Body of pancreas (tissue), 4 donors: Measurements from ENCODE around the gene CEBPA. TPM values are rescaled to one million over a fixed set of nuclear protein-coding genes. Genes with fewer than 3 reads are reported as not detected.

Experiments
- ATAC-seq: fragments of 150-250 bp; one replicate; pipeline ENCODE4 v1.9.1; 2016
- DNase-seq, 4 donors: peaks; one replicate each; pipeline ENCODE4 v3.0.0-alpha.2; 2019
- H3K27ac ChIP-seq, 4 donors: fragments of 200-600 bp; sonication (generic); 1 replicate in 3 of 4; 2 replicates in 1 of 4; pipeline versions ENCODE4 v1.5.1 to v1.6.1; 2016 to 2019; ENCODE audit warnings: mild to moderate bottlenecking in 1 of 4, mixed read lengths in 1 of 4, moderate library complexity in 1 of 4
- H3K27me3 ChIP-seq, 2 donors: fragments of 200-600 bp; sonication (generic); one replicate each; pipeline ENCODE4 v1.6.0; 2016; ENCODE audit warnings: mild to moderate bottlenecking in 1 of 2
- H3K36me3 ChIP-seq, 2 donors: fragments of 200-600 bp; sonication (generic); replicated peaks in 1 of 2; 2 replicates each; pipeline ENCODE4 v1.5.1; 2016; ENCODE audit warnings: low read depth in 2 of 2; ENCODE audit not compliant: insufficient read depth in 1 of 2
- H3K4me1 ChIP-seq: fragments of 200-600 bp; sonication (generic); one replicate; pipeline ENCODE4 v1.6.0; 2016
- H3K4me3 ChIP-seq, 2 donors: fragments of 200-600 bp; sonication (generic); 1 replicate in 1 of 2; 2 replicates in 1 of 2; pipeline ENCODE4 v1.5.1; 2016 to 2019
- H3K9me3 ChIP-seq, 3 donors: fragments of 200-600 bp; sonication (generic); 1 replicate in 2 of 3; 2 replicates in 1 of 3; pipeline ENCODE4 v1.5.1; 2016
- POLR2A ChIP-seq, 3 donors: fragments of 450-650 bp; IDR thresholded peaks; one replicate each; pipeline ENCODE4 v1.6.1; 2016; ENCODE audit warnings: antibody characterized with exemption in 3 of 3, mild to moderate bottlenecking in 2 of 3
- whole genome bisulfite sequencing, 2 donors: methylation state at CpG; one replicate each; pipeline ENCODE4 v1.1.5; 2017; 5-methylcytosine and 5-hydroxymethylcytosine counted together
- intact Hi-C: fragments of 100-400 bp; cut with DNase I; formaldehyde crosslinking; loops from one replicate; pipeline ENCODE4 v1.15.1; 2023
- total RNA-seq, 2 donors: library from RNA; depleted of rRNA; stranded (reverse); fragments of >200 nt; gene quantifications; one replicate each; pipeline ENCODE4 v1.1.0, GENCODE V29; 2016
- TF ChIP-seq, protein P1 (sequence below), 7 experiments: fragments of 450-650 bp in 4 of 7; fragments of 200-600 bp in 3 of 7; sonication (generic) in 3 of 7; IDR thresholded peaks; one replicate each; pipeline ENCODE4 v1.5.1; 2016 to 2019; ENCODE audit warnings: antibody characterized with exemption in 7 of 7

Gene CEBPA
- total RNA-seq, 2 donors from 2014 or later, result 12.5 to 73.2 TPM

DNA sequence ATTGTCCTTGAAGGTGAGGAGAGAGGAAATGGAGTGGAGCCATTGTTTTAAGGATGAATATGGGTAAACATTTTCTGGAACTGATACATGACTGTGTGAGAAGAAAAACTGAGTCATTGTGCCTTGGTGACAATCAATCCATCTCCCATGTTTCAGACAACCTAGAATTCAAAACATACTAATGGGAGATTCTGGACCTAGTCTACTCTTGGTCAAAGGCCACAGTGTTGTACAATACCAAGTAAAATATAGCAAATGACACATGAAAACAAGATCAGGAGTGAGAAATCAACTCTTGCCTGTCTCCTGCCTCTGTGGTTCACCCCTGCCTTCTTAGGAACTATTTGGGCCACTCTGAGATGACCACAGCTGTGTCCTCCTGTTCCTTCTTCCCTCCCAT lies 13.1 kb downstream of the CEBPA start:
- Histone ChIP-seq H3K4me1 (peaks cover 38% of the 10 kb centered on the region), H3K9me3 (no peaks in the 10 kb centered on the region), H3K36me3 (no peaks in the 10 kb centered on the region), H3K27ac (no peak overlapping the region), H3K4me3 (no peak overlapping the region), H3K27me3 (no peaks in the 10 kb centered on the region)
- TF ChIP-seq POLR2A (IDR thresholded peaks at IDR 0.05), result no peak
- TF ChIP-seq, protein P1, sequence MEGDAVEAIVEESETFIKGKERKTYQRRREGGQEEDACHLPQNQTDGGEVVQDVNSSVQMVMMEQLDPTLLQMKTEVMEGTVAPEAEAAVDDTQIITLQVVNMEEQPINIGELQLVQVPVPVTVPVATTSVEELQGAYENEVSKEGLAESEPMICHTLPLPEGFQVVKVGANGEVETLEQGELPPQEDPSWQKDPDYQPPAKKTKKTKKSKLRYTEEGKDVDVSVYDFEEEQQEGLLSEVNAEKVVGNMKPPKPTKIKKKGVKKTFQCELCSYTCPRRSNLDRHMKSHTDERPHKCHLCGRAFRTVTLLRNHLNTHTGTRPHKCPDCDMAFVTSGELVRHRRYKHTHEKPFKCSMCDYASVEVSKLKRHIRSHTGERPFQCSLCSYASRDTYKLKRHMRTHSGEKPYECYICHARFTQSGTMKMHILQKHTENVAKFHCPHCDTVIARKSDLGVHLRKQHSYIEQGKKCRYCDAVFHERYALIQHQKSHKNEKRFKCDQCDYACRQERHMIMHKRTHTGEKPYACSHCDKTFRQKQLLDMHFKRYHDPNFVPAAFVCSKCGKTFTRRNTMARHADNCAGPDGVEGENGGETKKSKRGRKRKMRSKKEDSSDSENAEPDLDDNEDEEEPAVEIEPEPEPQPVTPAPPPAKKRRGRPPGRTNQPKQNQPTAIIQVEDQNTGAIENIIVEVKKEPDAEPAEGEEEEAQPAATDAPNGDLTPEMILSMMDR (IDR thresholded peaks at IDR 0.05), result no peak
- intact Hi-C loops, result no loop called here
- DNase-seq, result no peak
- ATAC-seq, result no peak

DNA sequence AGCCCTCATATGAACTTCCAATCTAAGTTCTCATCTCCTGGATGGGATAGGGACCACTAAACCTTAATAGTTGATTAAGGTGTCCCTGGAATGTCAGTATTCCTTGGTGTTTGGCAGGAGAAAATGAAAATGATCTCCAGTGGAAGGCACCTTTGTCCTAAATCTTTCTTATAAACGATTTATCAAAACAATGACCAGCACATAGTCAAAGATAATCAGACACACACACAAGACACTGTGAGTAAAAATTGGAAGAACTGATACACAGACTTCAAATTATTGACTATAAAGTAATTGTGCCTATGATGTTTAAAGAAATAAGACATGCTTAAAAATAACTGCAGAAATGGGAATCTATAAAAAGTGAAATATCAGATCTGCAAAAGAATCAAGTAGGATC lies 13.7 kb downstream of the CEBPA start:
- ATAC-seq (no peak), DNase-seq (no peak)
- H3K27me3 ChIP-seq, result no peaks in the 10 kb centered on the region
- H3K4me3 ChIP-seq, result no peak overlapping the region
- H3K4me1 ChIP-seq, result peaks cover 32% of the 10 kb centered on the region
- 71 to 74% methylated on average over 1 of the region's 1 CpG for WGBS, 2 donors
- no peaks in the 10 kb centered on the region for H3K9me3 ChIP-seq
- H3K27ac ChIP-seq, result no peak overlapping the region
- TF ChIP-seq, protein P1 (IDR thresholded peaks at IDR 0.05), result no peak
- TF ChIP-seq POLR2A (IDR thresholded peaks at IDR 0.05), result no peak
- no peaks in the 10 kb centered on the region for H3K36me3 ChIP-seq
- intact Hi-C loops, result no loop called here

DNA sequence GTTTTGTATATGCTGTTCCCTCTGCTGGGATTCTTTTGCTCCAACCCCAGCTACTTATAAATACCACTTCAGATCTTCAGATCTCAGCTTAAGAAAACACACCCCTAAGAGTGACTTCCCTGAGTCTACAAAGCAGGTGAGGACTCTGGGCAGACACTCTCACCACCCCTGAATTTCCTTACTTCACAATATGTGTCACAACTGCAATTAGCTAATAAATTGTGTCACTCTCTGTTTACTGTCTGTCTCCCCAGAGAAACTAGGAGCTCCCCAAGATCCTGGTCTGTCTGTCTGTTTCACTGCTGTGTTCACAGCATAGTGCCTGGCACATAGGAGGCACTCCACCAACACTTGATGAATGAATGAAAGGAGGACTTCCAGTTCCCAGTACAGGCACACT lies 14.4 kb downstream of the CEBPA start:
- no peak for ATAC-seq
- Histone ChIP-seq H3K9me3 (no peaks in the 10 kb centered on the region), H3K27me3 (no peaks in the 10 kb centered on the region), H3K27ac (no peak overlapping the region), H3K36me3 (no peaks in the 10 kb centered on the region), H3K4me3 (no peak overlapping the region), H3K4me1 (peaks cover 25% of the 10 kb centered on the region)
- DNase-seq, result no peak
- no peak for TF ChIP-seq POLR2A (IDR thresholded peaks at IDR 0.05)
- TF ChIP-seq, protein P1 (IDR thresholded peaks at IDR 0.05), result no peak
- intact Hi-C loops, result no loop called here

DNA sequence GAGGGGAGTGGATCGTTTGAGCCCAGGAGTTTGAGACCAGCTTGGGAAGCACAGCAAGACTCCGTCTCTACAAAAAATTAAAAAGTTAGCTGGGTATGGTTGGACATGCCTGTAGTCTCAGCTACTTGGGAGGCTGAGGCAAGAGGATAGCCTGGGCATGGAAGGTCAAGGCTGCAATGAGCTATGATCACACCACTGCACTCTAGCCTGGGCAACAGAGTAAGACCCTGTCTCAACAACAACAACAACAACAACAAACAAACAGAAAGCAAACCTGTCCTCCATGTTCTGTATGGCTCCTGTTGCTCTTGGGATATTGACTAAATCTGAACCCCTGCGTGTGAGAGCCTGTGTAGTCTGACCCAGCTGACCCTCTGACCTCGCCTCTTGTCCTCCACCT lies 14.9 kb downstream of the CEBPA start:
- peaks cover 20% of the 10 kb centered on the region for H3K4me1 ChIP-seq
- intact Hi-C loops, result no loop called here

DNA sequence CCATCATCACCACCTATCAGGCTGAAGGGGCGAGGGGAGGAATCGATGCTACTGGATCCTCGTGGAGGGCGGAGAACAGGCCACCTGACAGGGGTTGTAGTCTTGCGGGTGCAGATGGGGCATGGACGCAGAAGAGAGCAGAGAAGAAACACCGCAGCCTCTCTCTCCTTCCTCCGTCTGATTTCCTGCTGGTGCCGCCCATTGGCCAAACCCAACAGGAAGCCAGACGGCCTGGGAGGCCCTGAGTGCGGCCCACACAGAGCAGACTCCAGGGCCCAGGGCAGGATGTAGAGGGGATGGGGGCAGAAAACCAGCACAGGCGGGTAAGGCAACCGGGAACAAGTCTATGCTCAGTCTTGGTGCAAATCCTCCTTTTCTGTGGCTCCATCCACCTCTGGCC lies 15.4 kb downstream of the CEBPA start:
- Histone ChIP-seq H3K4me3 (no peak overlapping the region), H3K27ac (no peak overlapping the region), H3K4me1 (peaks cover 17% of the 10 kb centered on the region), H3K36me3 (no peaks in the 10 kb centered on the region), H3K9me3 (no peaks in the 10 kb centered on the region), H3K27me3 (no peaks in the 10 kb centered on the region)
- DNase-seq, result no peak
- ATAC-seq, result no peak
- WGBS, 2 donors, result 64 to 96% methylated on average over 13 of the region's 13 CpGs
- no peak for TF ChIP-seq POLR2A (IDR thresholded peaks at IDR 0.05)
- TF ChIP-seq, protein P1 (IDR thresholded peaks at IDR 0.05), result no peak
- intact Hi-C loops, result no loop called here

More for the DNA sequence above, 14.9 kb downstream of the CEBPA start:
- ATAC-seq (no peak), DNase-seq (no peak)
- H3K36me3 ChIP-seq, result no peaks in the 10 kb centered on the region
- no peak overlapping the region for H3K4me3 ChIP-seq
- 83 to 85% methylated on average over 4 of the region's 4 CpGs for WGBS, 2 donors
- no peak overlapping the region for H3K27ac ChIP-seq
- H3K9me3 ChIP-seq, result no peaks in the 10 kb centered on the region
- H3K27me3 ChIP-seq, result no peaks in the 10 kb centered on the region
- TF ChIP-seq, protein P1 (IDR thresholded peaks at IDR 0.05), result no peak
- TF ChIP-seq POLR2A (IDR thresholded peaks at IDR 0.05), result no peak
